UCSD-AML1 (cell line): ENCODE measurements around the gene IL3.
"Not testable (repeated sequence)": the region's sequence is repeated elsewhere in the genome, so short reads cannot be mapped to it uniquely, and the experiment has no call there.

ENCODE experiments used
- DNase-seq: peaks from one replicate; lab custom pipeline; 2025; ENCODE audit not compliant: unreplicated experiment; lab: John Stamatoyannopoulos, UW

The IL3 gene

GRCh38 chr5:132093271-132093670 lies 32.8 kb downstream of the IL3 start:
- no peak for DNase-seq

GRCh38 chr5:132094393-132095076 lies 34.1 kb downstream of the IL3 start:
- no peak for DNase-seq

GRCh38 chr5:132095077-132095410 lies 34.6 kb downstream of the IL3 start:
- no peak for DNase-seq

GRCh38 chr5:132095424-132095972 lies 35.0 kb downstream of the IL3 start:
- DNase-seq = peak; percentile 76

GRCh38 chr5:132096904-132097303 lies 36.4 kb downstream of the IL3 start:
- no peak for DNase-seq

GRCh38 chr5:132098151-132098594 lies 37.7 kb downstream of the IL3 start:
- DNase-seq = peak; percentile 35

GRCh38 chr5:132098621-132099020 lies 38.2 kb downstream of the IL3 start:
- DNase-seq = no peak

GRCh38 chr5:132099076-132099748 lies 38.8 kb downstream of the IL3 start:
- DNase-seq = no peak

- no peak for DNase-seq
Measured at GRCh38 chr5:132099905-132100304, 39.5 kb downstream of the IL3 start.

GRCh38 chr5:132100672-132101261 lies 40.3 kb downstream of the IL3 start:
- DNase-seq = no peak

GRCh38 chr5:132101385-132101880 lies 41.0 kb downstream of the IL3 start:
- no peak for DNase-seq

GRCh38 chr5:132102101-132102701 lies 41.7 kb downstream of the IL3 start:
- no peak for DNase-seq

- no peak for DNase-seq
Measured at GRCh38 chr5:132102944-132103331, 42.5 kb downstream of the IL3 start.

GRCh38 chr5:132103332-132103951 lies 43.0 kb downstream of the IL3 start:
- peak; percentile 60 for DNase-seq

- DNase-seq = no peak
Measured at GRCh38 chr5:132103969-132104391, 43.5 kb downstream of the IL3 start.

- DNase-seq = no peak
Measured at GRCh38 chr5:132104556-132104955, 44.1 kb downstream of the IL3 start.

- DNase-seq = no peak
Measured at GRCh38 chr5:132105688-132106087, 45.2 kb downstream of the IL3 start.

- not testable (repeated sequence) for DNase-seq
Measured at GRCh38 chr5:132108495-132108894, 48.0 kb downstream of the IL3 start.

- DNase-seq = not testable (repeated sequence)
Measured at GRCh38 chr5:132108957-132109356, 48.5 kb downstream of the IL3 start.

- no peak for DNase-seq
Measured at GRCh38 chr5:132109494-132110053, 49.1 kb downstream of the IL3 start.

- DNase-seq = no peak
Measured at GRCh38 chr5:132110195-132110594, 49.7 kb downstream of the IL3 start.
